Mucosa of gallbladder (tissue), 1 donor: ENCODE data around the gene NRCAM. TPM values are rescaled to one million over a fixed set of nuclear protein-coding genes. Genes with fewer than 3 reads are reported as not detected.
"Not testable (repeated sequence)": the region's sequence is repeated elsewhere in the genome, so short reads cannot be mapped to it uniquely, and the experiment has no call there.

Experiments used
- DNase-seq: peaks from one replicate; pipeline ENCODE4 v3.0.0-alpha.2; 2020; ENCODE audit warnings: low spot score
- total RNA-seq: library from RNA; stranded (reverse); gene quantifications from one replicate; pipeline ENCODE4 v1.2.1, GENCODE V29; 2021
- donor health status: DM: no; HTN: no; CAD: no.

NRCAM gene
- total RNA-seq, 1 donor from 2014 or later = 38.2 TPM

DNA sequence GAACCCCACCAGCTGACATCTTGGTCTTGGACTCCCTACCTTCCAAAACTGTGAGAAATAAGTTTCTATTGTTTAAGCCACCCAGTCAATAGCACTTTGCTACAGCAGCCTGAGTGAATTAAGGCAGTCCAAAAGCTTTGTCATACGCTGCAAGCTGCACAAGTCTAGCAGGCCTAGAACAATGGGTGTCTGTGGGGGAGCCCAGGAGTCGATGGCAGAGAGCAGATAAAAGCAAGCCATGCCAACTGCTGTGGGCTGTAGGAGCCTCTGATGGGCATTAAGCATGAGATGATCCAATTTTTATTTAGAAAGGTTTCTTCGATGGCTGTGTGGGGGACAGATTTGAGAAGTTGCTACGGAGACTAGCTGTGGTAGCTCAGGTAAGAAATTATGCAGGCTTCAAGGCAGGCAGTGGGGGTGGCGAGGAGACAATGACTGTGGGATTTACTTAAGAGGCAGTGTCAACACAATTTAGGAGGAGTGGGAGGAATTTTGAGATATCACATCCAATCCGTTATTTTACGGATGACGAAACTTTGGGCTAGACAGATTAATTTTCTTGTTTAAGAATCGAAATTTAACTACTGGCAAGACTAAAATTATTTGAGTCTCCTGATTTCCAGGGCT lies 110.4 kb downstream of the NRCAM start:
- DNase-seq = no peak

DNA sequence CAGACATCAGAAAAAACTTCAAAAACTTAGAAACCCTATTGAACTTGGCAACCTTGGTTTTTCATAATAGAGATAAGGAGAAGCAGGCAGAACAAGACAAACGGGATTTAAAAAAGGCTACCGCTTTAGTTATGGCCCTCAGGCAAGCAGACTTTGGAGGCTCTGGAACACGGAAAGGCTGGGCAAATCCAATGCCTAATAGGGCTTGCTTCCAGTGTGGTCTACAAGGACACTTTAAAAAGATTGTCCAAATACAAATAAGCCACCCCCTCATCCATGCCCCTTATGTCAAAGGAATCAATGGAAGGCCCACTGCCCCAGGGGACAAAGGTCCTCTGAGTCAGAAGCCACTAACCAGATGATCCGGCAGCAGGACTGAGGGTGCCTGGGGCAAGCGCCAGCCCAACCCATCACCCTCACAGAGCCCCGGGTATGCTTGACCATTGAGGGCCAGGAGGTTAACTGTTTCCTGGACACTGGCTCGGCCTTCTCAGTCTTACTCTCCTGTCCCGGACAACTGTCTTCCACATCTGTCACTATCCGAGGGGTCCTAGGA lies 115.3 kb downstream of the NRCAM start:
- DNase-seq = peak; percentile 32

DNA sequence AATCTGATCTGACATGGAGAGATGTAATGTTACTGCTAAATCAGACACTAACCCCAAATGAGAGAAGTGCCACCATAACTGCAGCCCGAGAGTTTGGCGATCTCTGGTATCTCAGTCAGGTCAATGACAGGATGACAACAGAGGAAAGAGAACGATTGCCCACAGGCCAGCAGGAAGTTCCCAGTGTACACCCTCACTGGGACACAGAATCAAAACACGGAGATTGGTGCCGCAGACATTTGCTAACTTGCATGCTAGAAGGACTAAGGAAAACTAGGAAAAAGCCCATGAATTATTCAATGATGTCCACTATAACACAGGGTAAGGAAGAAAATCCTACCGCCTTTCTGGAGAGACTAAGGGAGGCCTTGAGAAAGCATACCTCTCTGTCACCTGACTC lies 115.8 kb downstream of the NRCAM start:
- DNase-seq = not testable (repeated sequence)

DNA sequence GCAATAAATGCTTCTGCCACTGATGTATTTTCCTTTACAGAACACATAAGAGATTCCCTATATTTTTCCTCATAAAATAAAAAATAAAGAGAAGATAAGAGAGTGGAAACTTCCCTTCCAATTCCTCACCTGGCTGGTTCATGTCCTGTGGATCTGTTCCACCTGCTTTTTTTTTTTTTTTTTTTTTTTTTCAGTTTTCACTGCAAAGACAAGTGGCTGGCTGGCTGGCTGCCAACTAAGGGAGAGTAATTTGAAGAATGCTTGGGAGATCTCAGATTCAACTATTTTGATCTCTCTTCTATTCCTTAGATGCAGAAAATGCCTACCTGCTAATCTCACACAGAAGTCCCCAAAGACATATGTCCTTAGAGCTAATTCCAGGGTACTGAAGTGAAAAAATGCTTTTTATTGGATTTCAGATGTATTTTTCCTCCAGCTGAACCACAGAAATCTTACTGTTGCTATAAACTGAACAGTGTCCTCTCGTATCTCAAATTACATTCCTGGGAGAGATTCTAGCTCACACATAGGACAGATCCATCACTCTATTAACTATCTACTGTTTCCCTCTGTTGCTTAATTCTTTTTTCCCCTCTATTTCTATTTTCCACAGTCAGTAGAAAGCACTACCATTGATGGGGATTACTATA lies 120.8 kb downstream of the NRCAM start:
- DNase-seq = no peak

DNA sequence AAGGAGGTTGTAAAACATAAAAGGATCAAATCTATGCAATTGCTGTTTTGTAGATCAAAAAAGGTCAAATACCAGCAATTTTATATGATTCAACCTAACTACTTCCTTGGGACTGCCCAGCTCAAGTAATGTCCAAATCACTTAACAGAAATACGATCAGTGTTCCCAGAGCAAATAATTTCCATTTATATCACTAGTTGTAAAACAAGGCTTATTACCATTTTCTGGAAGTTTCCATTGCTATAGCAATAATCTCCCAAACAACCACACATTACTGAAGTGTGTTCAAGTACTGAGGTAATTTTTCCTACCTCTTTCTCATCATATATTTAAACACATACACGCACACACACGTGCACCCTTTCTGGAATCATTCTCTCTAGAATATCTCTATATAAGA lies 123.3 kb downstream of the NRCAM start:
- no peak for DNase-seq

DNA sequence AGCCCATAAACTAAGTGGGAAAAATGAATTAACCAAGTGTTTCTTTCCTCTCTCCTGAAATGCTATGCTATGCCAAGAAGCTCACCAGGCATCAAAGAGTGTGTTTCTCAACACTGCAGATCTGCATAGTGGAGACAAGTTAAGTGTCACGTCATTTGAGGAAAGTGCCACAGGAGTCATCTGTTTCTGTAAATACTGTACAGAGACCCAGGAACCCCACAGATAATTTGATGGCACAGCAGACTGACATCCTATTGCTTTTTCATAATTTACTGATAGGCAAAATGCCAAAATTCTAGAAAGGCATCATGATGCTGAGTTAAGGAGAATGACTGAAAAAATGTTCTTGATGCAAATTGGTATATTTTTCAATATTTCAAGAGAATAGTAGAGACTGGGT lies 124.3 kb downstream of the NRCAM start:
- no peak for DNase-seq

DNA sequence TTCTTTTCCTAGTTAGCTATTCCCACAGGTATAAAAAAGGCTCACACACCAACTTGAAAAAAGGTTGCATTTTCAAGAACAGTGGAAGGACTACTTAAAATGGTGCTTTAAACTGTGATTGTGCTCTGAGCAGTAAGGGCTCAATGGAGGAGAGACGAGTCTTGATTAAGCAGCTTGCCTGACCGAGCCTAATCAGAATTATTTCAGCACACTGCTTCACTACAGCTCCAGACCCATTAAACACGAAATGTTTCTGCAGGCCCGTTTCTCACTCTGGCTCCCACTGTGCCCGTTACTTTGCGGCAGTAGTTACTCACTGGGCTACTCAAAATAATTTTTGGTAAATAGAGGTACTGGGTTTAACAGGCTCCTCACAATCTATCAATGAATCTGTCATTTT lies 126.0 kb downstream of the NRCAM start:
- DNase-seq = no peak

DNA sequence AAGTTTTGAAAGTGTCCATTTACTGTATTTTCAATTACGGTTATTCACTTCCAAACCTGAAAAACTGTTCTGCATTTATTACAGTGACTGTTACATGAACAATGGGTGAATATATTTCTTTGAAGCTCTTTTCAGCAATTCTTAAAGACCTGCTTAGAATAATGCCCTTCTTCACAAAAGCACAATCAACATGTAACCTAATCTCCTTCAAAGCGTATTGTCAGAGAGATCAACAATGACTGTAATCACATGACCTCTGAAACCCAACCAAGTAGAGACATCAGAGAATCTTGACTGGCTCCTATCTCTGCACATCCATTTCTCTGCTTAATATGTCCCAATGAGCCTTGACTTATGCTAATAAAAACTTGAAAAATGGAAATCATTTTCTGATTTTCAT lies 126.7 kb downstream of the NRCAM start:
- DNase-seq = no peak

DNA sequence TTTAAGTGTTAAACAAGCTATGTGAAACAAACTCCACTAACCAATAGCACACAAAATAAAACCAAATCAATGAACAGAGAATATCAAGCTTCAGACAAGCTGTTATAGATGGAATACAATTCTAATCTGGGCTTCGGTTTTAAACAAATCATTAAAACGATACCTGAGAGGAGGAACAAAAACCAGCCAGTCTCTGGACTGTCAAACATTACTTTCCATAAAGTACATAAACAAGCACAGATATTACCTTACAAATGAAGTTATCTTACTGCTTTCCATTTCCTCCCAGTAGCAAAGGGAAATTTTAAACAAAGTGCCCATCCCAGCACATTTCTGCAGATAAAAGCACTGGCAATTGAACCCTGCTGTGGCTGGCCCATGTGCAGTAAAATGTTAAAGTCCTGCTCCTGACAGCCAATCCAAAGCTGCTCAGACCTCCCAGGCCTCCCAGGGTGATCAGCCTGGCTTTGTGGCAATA lies 128.0 kb downstream of the NRCAM start:
- no peak for DNase-seq

DNA sequence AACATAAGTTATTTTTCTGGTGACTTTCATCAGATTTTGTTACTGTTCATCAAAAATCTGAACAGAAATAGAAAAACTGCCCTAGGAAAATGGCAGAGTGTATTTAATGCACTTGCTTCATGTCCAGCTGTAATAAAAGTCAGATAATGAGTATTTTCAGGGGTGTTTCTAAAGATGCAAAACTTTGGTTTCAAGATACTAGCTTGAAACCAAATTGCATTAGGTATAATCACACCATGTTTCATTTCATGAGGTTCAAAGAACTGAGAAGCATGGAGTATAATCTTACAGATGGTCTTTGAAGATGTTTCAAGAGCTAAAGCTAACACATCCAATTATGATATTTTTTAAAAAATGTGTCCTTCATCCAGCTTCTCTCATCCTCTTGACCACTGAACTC lies 128.9 kb downstream of the NRCAM start:
- DNase-seq = no peak

DNA sequence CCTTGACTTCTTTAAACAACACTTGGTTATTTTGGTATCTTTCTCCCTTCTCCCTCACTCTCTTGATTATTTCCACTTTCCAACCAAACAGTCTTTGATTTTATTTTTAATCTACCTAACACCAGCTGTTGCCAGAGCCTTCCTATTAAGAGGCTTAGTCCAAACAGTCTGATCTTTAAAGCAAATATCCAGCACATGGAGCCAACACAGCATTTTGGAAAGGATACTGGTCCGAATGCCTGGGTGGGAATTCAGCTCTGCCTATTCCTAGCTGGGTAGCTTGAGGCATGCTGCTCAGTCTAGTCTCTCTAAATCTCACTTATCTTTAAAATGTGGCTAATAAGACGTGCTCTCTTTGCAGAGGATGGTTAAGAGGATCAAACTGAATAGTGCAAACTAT lies 129.3 kb downstream of the NRCAM start:
- no peak for DNase-seq

DNA sequence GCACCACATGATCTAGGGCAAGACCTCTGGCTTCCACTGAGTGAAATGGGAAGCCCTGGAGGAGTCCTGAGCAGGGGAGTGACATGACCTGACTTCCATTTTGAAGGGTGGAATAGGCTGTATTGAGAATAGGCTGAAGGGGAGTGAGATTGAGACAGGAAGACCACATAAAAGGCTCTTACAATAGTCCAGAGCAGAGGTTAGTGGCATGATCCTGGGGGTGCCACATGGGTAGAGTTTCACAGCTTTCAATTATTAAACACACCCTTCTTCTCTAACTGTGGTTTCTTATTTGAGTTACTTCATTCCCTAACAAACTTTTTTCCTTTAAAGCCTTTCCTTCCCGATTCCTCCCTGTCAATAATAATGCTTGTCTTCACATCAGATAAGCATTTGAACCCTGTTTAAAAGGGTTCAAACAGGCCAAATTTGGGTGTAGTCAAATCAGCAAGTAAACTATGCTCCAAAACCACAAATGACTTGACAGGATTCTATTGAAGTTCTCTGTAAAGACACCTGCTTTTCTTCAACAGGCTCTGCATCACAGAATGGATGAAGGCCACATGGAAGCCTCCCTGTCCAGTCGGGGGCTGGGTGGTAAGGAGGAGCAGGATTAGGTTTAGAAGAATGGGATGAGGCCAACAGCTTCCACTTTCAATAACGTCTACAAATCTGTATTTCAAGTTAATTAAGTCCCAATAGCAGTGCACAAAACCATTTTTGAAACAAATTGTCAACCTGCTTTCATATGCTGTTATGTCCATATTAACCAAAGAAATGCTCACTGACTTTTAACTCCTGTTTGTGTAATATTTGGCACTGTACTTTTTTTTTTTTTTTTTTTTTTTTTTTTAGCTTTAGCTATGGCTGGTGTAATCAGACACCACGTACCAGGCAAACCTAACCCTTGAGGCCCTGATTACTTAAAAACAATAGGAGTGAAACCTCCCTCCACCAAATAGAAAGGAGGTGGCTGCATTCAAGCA lies 131.9 kb downstream of the NRCAM start:
- DNase-seq = no peak

DNA sequence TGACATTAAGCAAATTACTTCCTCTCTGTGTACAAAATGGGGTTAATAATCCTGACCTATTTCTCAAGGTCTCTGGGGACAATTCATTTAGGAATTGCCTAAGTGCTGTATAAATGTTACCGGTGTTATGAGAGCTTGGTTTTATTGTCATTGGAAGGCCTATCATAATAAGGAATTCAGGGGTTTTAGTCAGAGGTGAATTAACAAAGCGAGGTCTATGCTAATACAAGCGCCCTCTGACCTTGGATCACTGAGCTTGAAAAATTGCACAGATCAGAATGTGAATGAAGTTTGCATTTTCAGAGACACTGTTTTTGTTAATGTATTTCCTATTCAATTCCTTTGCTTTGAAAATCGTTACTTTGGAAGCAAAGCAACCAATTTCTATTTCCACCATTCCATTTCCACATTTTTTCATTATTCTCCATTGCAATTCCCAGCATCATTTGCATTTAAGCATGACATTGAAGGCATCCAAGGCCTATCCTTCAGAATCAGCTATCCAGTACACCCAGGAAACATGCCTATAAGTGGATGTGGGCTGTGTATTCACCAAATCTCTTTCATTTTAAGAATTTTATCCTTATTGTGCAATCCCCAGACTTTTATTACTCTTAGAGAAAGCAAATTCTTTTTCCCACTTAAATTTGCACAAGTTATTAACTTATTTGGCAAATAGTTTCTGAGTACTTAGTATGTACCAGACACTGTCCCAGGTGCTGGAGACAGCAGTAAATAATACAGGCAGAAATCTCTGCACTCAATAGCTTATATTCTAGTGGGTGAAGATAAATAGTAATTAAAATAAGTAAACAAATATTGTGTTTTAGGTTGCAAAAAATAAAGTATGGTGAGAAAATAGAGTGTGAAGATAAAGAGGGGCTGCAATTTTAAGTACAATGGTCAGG lies 133.1 kb downstream of the NRCAM start:
- no peak for DNase-seq

DNA sequence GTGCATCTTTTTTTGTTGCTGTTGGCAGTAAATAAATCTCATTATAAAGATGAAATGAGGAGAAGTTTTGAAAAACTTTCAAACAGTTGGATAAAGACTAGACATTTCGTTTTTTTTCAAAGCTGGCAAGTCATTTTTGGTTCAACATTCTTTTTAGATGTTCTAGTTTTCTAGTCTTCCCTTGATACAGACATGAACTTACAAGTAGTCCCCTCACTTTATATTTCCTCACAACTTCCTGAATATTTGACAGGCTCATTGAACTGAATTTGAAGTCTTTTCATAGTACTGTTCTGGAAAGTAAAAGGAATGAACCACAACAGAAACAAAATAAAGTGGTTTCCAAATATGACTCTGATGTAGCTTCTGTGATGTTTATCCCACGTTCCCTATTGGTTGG lies 134.2 kb downstream of the NRCAM start:
- DNase-seq = no peak

DNA sequence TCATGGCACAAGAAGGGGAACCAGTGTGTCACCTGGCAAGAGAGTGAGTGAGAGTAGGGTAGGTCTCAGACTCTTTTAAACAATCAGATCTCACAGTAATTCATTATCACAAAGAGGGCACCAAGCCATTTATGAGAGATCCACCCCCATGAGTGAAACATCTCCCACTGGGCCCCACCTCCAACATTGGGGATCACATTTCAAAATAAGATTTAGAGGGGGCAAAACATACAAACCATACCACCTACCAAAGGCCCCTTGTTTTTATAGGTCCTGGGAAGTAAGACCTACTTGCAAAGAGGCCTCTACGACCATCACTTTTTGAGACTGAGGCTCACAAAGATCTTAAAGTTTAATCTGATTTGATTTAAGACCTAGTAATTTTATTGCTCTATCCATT lies 134.9 kb downstream of the NRCAM start:
- DNase-seq = no peak

DNA sequence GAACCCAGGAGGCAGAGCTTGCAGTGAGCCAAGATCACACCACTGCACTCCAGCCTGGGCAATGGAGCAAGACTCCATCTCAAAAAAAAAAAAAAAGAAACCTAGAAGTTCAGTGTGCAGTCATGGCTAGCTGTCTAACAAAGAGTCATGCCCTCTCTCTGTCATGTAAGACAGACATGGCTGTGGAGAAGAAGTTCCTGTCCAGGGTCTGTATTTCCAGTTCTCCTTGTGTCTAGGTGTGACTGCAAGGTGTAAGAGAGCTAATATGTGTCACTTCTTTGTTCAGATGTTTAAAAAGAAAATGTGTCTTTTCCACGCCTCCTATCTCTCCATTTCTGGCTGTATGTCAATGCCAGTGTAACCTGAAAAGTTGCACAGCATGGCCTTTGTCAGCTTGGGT lies 139.5 kb downstream of the NRCAM start:
- no peak for DNase-seq

DNA sequence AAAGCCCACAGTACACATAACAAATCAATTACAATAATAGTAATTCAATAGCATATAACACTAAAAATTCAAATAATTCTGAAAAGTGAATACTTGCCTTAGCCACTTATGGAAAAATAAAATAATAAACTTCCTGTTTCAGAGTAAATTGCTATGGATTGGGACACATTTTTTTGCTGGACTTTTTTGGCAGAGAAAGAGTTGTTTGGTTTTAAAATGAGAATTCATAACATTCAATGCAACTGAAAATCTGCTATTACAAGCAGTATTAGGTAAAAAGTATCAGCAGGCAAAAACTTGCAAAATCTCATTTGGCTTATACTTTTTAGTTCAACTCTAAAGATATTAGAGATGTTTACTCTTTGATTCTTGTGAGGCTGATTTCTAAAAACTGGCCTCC lies 141.7 kb downstream of the NRCAM start:
- DNase-seq = no peak

DNA sequence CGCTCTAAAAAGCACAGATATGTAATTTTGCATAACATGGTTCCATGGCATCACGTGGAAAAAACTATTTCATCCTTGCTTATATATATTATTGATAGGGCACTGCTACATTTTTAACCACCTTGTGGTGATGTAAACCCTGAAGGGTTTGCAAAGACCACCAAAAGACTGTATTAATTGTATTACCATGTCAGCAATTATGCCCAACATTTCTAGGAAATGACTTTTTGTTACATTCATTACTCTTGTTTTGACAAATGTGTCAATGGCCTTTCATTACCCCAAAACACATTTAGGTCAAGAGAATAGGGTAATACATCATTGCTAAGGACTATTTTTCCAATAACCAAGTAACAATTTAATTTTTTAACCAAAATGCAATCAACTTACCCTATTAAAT lies 142.2 kb downstream of the NRCAM start:
- DNase-seq = no peak

DNA sequence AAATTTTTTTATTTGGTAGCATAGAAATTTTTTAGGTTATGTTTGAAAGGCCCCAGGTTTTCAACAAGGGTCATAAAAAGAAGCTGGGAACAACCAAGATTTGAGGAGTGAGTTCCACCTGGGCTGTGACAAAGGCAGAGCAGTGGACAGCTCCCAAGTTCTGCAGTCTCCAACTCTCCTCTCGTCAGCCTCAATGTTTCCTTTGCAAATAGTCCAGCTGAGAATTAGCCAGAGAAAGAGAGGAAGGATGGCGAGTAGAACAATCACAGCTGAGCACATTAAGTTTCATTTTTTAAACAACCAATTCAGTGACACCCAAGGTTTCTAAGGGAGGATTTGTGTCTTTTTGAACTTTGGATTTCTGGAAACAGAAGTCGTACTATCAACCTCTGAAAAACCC lies 143.2 kb downstream of the NRCAM start:
- no peak for DNase-seq

DNA sequence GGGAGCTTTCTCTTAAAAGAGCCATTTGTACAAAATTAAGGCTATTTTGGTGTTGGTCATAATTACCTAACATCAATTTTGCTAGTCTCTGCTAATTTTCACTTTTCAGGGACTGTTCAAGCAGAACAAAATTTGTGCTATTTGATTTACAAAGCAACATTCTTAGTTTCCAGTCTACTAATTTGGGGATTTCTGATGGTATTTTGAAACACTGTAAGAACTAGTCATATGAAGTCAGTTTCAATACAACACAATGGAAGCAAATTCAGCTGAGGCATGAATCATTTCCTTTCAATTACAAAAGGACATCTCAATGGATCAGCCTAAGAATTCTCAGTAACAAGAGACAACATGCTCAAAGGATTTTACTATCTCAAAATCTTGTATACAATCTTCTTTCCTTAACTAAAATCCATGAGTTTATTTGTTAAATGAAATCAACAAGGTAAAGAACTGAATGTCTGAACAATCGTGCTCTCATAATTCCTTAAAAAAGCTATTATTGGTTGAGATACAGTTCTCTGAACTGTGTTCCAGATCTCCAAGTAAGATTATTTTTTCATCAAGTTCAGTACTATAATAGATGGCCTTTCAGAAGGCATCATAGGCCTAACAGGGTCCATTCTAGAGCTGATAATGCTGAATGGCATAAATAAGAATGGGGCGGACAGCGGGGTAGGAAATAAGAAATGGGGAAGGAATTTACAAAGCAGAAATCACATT lies 144.6 kb downstream of the NRCAM start:
- DNase-seq = no peak

DNA sequence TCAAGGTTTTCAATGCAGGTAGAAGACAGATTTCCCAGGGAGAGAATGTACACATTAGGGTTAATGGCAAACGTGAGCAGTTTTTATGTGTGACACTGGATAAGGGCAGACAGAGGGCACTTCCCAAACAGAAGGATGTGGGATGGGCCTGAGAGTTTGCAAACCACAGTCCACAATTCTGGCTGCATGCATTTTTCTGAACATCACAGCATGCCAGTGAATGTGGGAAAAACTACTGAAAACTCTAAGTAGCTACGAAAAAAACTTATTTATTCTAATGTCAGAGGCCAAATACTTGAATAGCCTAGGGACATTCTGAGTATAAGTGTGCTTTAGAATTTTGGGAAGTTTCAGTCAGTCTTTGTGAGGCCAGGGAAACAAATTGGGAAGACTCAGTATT lies 145.9 kb downstream of the NRCAM start:
- no peak for DNase-seq
